ENCODE data around the gene GPR68.
"Not testable (repeated sequence)": the region's sequence is repeated elsewhere in the genome, so short reads cannot be mapped to it uniquely, and the experiment has no call there.

The GPR68 gene

GRCh38 chr14:91190853-91191252, 53.7 kb downstream of the GPR68 start:
- no peak for DNase-seq (ENCODE audit: low read depth, low spot score)

- DNase-seq (ENCODE audit: low read depth, low spot score) = no peak
These were observed 57.2 kb downstream of the GPR68 start for GRCh38 chr14:91187271-91187670.

- no peak for DNase-seq (ENCODE audit: low read depth, low spot score)
These were observed 57.9 kb downstream of the GPR68 start for GRCh38 chr14:91186515-91187066.

GRCh38 chr14:91185721-91186120, 58.8 kb downstream of the GPR68 start:
- no peak for DNase-seq (ENCODE audit: low read depth, low spot score)

GRCh38 chr14:91184559-91184958, 59.9 kb downstream of the GPR68 start:
- DNase-seq (ENCODE audit: low read depth, low spot score) = no peak

GRCh38 chr14:91182753-91183152, 61.8 kb downstream of the GPR68 start:
- DNase-seq (ENCODE audit: low read depth, low spot score) = not testable (repeated sequence)
